HG02885 (cell line): ENCODE data around the gene FAM193A.
"Not testable (repeated sequence)": the region's sequence is repeated elsewhere in the genome, so short reads cannot be mapped to it uniquely, and the experiment has no call there.

ENCODE experiments used
- ATAC-seq: cut with Tn5 transposase; IDR thresholded peaks from one replicate; pipeline ENCODE4 v1.9.1; 2021; ENCODE audit warnings: mild to moderate bottlenecking; ENCODE audit not compliant: unreplicated experiment, poor library complexity

Gene FAM193A

GRCh38 chr4:2598511-2599303 is 62.3 kb downstream of the FAM193A start:
- peak; percentile 85 for ATAC-seq

- no peak for ATAC-seq
Measured at GRCh38 chr4:2599304-2599654, 62.8 kb downstream of the FAM193A start.

GRCh38 chr4:2600878-2601277 is 64.4 kb downstream of the FAM193A start:
- ATAC-seq, result no peak

GRCh38 chr4:2604614-2605013 is 68.2 kb downstream of the FAM193A start:
- no peak for ATAC-seq

GRCh38 chr4:2606960-2607506 is 70.6 kb downstream of the FAM193A start:
- ATAC-seq, result no peak

GRCh38 chr4:2607822-2608221 is 71.4 kb downstream of the FAM193A start:
- ATAC-seq, result no peak

- no peak for ATAC-seq
Measured at GRCh38 chr4:2608291-2608690, 71.8 kb downstream of the FAM193A start.

- ATAC-seq, result no peak
Measured at GRCh38 chr4:2615821-2616220, 79.4 kb downstream of the FAM193A start.

- ATAC-seq, result no peak
Measured at GRCh38 chr4:2617955-2618354, 81.5 kb downstream of the FAM193A start.

- ATAC-seq, result not testable (repeated sequence)
Measured at GRCh38 chr4:2618729-2619128, 82.3 kb downstream of the FAM193A start.

GRCh38 chr4:2619459-2619858 is 83.0 kb downstream of the FAM193A start:
- ATAC-seq, result no peak

- no peak for ATAC-seq
Measured at GRCh38 chr4:2621419-2621818, 85.0 kb downstream of the FAM193A start.

- ATAC-seq, result no peak
Measured at GRCh38 chr4:2623442-2623841, 87.0 kb downstream of the FAM193A start.

- ATAC-seq, result no peak
Measured at GRCh38 chr4:2624782-2625530, 88.5 kb downstream of the FAM193A start.

- ATAC-seq, result no peak
Measured at GRCh38 chr4:2626231-2626630, 89.8 kb downstream of the FAM193A start.

- no peak for ATAC-seq
Measured at GRCh38 chr4:2630556-2631273, 94.3 kb downstream of the FAM193A start.

- no peak for ATAC-seq
Measured at GRCh38 chr4:2634014-2634413, 97.6 kb downstream of the FAM193A start.

GRCh38 chr4:2636331-2636730 is 99.9 kb downstream of the FAM193A start:
- no peak for ATAC-seq

GRCh38 chr4:2636994-2637393 is 100.5 kb downstream of the FAM193A start:
- not testable (repeated sequence) for ATAC-seq

- ATAC-seq, result no peak
Measured at GRCh38 chr4:2637956-2638552, 101.6 kb downstream of the FAM193A start.
